Effector memory CD4-positive, alpha-beta T cell (primary cell): ENCODE measurements around the gene SDK2.

Experiments used
- DNase-seq, 3 donors: peaks; one replicate each; pipeline ENCODE4 v3.0.0-alpha.2; 2020
- H3K27ac ChIP-seq: 2 replicates; pipeline ENCODE4 v1.7.0; 2013; ENCODE audit warnings: mild to moderate bottlenecking, low read length, moderate library complexity; ENCODE audit not compliant: insufficient read depth, poor library complexity, severe bottlenecking
- H3K27me3 ChIP-seq: replicated peaks from 2 replicates; pipeline ENCODE4 v1.7.0; 2013; ENCODE audit warnings: mild to moderate bottlenecking, low read length; ENCODE audit not compliant: insufficient read depth, control insufficient read depth, poor library complexity, severe bottlenecking
- H3K36me3 ChIP-seq: 2 replicates; pipeline ENCODE4 v1.7.0; 2013; ENCODE audit warnings: mild to moderate bottlenecking, low read length, moderate library complexity; ENCODE audit not compliant: control insufficient read depth, insufficient read depth
- H3K4me1 ChIP-seq: 2 replicates; pipeline ENCODE4 v1.7.0; 2013; ENCODE audit warnings: low read length, mild to moderate bottlenecking; ENCODE audit not compliant: control insufficient read depth, insufficient read depth, poor library complexity, severe bottlenecking
- H3K4me3 ChIP-seq: 2 replicates; pipeline ENCODE4 v1.7.0; 2013; ENCODE audit warnings: low read length, low read depth, mild to moderate bottlenecking; ENCODE audit not compliant: insufficient read depth, poor library complexity, severe bottlenecking
- H3K9me3 ChIP-seq: 2 replicates; pipeline ENCODE4 v1.7.0; 2013; ENCODE audit warnings: mild to moderate bottlenecking, low read length, moderate library complexity; ENCODE audit not compliant: control insufficient read depth

Gene SDK2

GRCh38 chr17:73528679-73529078, 115.6 kb downstream of the SDK2 start:
- H3K4me3 ChIP-seq = no peak overlapping the region
- H3K4me1 ChIP-seq = no peaks in the 10 kb centered on the region
- no peaks in the 10 kb centered on the region for H3K9me3 ChIP-seq
- no peaks in the 10 kb centered on the region for H3K36me3 ChIP-seq
- no peaks in the 10 kb centered on the region for H3K27me3 ChIP-seq
- no peak overlapping the region for H3K27ac ChIP-seq
- no peak for DNase-seq

GRCh38 chr17:73526952-73527351, 117.3 kb downstream of the SDK2 start:
- Histone ChIP-seq H3K4me1 (no peaks in the 10 kb centered on the region), H3K36me3 (no peaks in the 10 kb centered on the region), H3K27ac (no peak overlapping the region), H3K9me3 (no peaks in the 10 kb centered on the region), H3K4me3 (no peak overlapping the region), H3K27me3 (no peaks in the 10 kb centered on the region)
- no peak for DNase-seq

GRCh38 chr17:73524941-73525679, 119.1 kb downstream of the SDK2 start:
- Histone ChIP-seq H3K4me3 (no peak overlapping the region), H3K27me3 (no peaks in the 10 kb centered on the region), H3K9me3 (no peaks in the 10 kb centered on the region), H3K4me1 (no peaks in the 10 kb centered on the region), H3K27ac (no peak overlapping the region), H3K36me3 (no peaks in the 10 kb centered on the region)
- DNase-seq = no peak

GRCh38 chr17:73522696-73523095, 121.5 kb downstream of the SDK2 start:
- no peak for DNase-seq
- no peaks in the 10 kb centered on the region for H3K36me3 ChIP-seq
- no peak overlapping the region for H3K27ac ChIP-seq
- H3K4me3 ChIP-seq = no peak overlapping the region
- no peaks in the 10 kb centered on the region for H3K27me3 ChIP-seq
- no peaks in the 10 kb centered on the region for H3K9me3 ChIP-seq
- H3K4me1 ChIP-seq = no peaks in the 10 kb centered on the region

- H3K4me1 ChIP-seq = no peaks in the 10 kb centered on the region
These were observed 122.1 kb downstream of the SDK2 start for GRCh38 chr17:73522107-73522506.

GRCh38 chr17:73521376-73521775, 122.9 kb downstream of the SDK2 start:
- H3K4me1 ChIP-seq = no peaks in the 10 kb centered on the region
- no peak overlapping the region for H3K4me3 ChIP-seq
- no peaks in the 10 kb centered on the region for H3K36me3 ChIP-seq
- no peaks in the 10 kb centered on the region for H3K27me3 ChIP-seq
- no peaks in the 10 kb centered on the region for H3K9me3 ChIP-seq
- no peak for DNase-seq
- no peak overlapping the region for H3K27ac ChIP-seq

More at GRCh38 chr17:73522107-73522506, 122.1 kb downstream of the SDK2 start:
- H3K9me3 ChIP-seq = no peaks in the 10 kb centered on the region
- no peaks in the 10 kb centered on the region for H3K27me3 ChIP-seq
- H3K4me3 ChIP-seq = no peak overlapping the region
- no peak overlapping the region for H3K27ac ChIP-seq
- no peaks in the 10 kb centered on the region for H3K36me3 ChIP-seq
- no peak for DNase-seq

GRCh38 chr17:73520369-73520761, 123.9 kb downstream of the SDK2 start:
- no peak for DNase-seq
- Histone ChIP-seq H3K36me3 (no peaks in the 10 kb centered on the region), H3K27ac (no peak overlapping the region)

GRCh38 chr17:73519714-73520368, 124.4 kb downstream of the SDK2 start:
- no peak overlapping the region for H3K27ac ChIP-seq
- H3K4me1 ChIP-seq = no peaks in the 10 kb centered on the region
- H3K9me3 ChIP-seq = no peaks in the 10 kb centered on the region
- DNase-seq = no peak
- H3K36me3 ChIP-seq = no peaks in the 10 kb centered on the region
- no peaks in the 10 kb centered on the region for H3K27me3 ChIP-seq
- no peak overlapping the region for H3K4me3 ChIP-seq

More at GRCh38 chr17:73520369-73520761, 123.9 kb downstream of the SDK2 start:
- no peaks in the 10 kb centered on the region for H3K9me3 ChIP-seq
- H3K4me3 ChIP-seq = no peak overlapping the region
- no peaks in the 10 kb centered on the region for H3K27me3 ChIP-seq
- H3K4me1 ChIP-seq = no peaks in the 10 kb centered on the region

GRCh38 chr17:73519011-73519410, 125.2 kb downstream of the SDK2 start:
- Histone ChIP-seq H3K9me3 (no peaks in the 10 kb centered on the region), H3K4me3 (no peak overlapping the region), H3K36me3 (no peaks in the 10 kb centered on the region), H3K27me3 (no peaks in the 10 kb centered on the region), H3K27ac (no peak overlapping the region), H3K4me1 (no peaks in the 10 kb centered on the region)
- no peak for DNase-seq

GRCh38 chr17:73516431-73516830, 127.8 kb downstream of the SDK2 start:
- H3K4me3 ChIP-seq = no peak overlapping the region
- no peaks in the 10 kb centered on the region for H3K27me3 ChIP-seq
- DNase-seq = no peak
- H3K9me3 ChIP-seq = no peaks in the 10 kb centered on the region
- H3K27ac ChIP-seq = no peak overlapping the region
- H3K4me1 ChIP-seq = no peaks in the 10 kb centered on the region
- H3K36me3 ChIP-seq = no peaks in the 10 kb centered on the region
